Activated CD4-positive, alpha-beta T cell treated with anti-CD3 and anti-CD28 coated beads for 4 hours (primary cell): ENCODE measurements around the gene CDCP1.

ENCODE experiments used
- DNase-seq, 2 donors: peaks; one replicate each; pipeline ENCODE4 v3.0.0-alpha.2; 2020

CDCP1 gene

DNA sequence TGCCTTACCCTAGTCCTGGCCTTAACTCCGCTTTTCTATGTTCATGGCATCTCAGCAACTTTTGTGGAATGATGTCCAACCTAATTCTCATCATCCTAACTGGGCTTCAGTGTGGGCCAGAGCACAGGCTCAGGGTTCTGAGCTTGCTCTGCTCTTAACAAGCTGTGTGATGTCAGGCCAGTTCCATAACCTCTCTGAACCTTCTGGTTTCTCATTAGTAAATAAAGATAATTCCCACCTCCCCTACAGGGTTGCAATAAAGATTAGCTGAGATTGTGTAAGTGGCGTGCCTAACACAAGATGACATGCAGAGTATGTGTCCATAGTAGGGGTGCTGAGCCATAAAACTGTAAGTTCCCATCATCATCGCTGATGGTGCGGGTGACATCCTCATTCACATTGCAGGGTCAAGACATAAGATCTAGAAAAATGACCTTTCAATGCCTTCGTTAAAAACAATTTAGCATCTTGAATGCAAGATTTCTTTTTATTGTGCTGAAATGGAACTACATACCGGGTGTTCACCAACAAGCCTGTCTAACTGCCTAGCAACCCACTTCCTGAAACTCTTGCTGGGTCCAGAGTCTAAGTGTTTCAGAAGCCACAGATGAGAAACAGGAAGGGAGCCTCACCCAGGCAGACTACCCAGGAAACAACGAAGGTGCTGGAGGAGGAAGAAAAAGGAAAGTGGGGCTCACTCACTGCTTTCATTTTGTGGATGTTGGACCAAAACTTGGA lies 36.2 kb downstream of the CDCP1 start:
- DNase-seq = peak in 1 of 2 donors; percentile 18

DNA sequence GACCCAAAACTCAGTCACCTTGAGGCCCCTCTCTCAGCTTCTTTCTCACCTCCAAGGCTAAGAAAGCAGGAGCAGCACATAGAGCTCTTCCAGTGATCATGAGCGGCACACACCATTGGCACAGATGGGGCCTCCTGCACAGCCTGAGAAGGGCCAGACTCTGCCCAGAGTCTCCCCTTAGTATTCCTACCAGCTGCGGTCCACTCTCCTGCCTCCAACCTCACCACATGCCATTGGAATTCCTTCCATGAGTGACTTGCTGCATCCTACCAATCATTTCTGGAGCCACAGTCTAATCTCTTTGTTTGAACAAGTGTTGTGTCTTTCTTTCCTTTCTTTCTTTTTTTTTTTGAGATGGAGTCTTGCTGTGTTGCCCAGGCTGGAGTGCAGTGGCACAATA lies 39.3 kb downstream of the CDCP1 start:
- no peak for DNase-seq

DNA sequence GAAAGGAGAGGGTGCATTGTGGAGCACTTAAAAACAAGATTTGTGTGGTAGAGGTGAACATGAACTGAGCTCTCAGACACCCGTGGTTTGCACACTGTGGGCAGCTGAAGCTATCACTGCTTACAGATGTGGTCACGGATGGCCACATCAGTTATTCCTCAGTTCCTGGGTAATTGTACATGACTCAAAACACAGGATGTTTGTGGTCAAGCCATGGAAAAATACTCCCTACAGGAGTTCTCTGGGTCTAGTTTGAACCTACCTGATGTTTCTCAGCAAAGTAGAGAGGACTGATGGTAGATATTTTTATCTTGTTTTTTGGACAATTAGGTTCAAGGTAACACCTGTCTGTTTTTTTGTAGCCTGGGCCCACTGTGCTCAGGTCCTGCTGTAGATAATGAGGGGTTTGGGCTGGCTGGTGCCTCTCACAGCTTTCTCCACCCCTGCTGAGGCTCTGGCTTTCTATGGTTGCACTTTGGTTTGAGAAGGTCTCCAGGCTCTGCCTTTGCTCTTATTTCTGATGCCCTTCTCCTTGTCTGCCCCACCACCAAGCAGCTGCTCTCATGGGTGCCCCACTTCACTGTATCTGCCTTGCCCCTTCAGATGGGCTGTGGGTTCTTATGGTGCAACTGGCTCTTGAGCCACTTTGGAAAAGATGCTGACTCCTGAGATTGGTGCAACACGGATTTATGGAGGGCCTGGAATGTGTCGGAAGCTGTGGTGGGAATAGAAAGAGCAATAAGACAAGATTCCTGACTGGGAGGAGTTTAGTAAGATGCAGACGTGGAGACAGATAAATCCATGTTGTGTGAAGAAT lies 40.1 kb downstream of the CDCP1 start:
- DNase-seq = peak; percentile 59 to 61

DNA sequence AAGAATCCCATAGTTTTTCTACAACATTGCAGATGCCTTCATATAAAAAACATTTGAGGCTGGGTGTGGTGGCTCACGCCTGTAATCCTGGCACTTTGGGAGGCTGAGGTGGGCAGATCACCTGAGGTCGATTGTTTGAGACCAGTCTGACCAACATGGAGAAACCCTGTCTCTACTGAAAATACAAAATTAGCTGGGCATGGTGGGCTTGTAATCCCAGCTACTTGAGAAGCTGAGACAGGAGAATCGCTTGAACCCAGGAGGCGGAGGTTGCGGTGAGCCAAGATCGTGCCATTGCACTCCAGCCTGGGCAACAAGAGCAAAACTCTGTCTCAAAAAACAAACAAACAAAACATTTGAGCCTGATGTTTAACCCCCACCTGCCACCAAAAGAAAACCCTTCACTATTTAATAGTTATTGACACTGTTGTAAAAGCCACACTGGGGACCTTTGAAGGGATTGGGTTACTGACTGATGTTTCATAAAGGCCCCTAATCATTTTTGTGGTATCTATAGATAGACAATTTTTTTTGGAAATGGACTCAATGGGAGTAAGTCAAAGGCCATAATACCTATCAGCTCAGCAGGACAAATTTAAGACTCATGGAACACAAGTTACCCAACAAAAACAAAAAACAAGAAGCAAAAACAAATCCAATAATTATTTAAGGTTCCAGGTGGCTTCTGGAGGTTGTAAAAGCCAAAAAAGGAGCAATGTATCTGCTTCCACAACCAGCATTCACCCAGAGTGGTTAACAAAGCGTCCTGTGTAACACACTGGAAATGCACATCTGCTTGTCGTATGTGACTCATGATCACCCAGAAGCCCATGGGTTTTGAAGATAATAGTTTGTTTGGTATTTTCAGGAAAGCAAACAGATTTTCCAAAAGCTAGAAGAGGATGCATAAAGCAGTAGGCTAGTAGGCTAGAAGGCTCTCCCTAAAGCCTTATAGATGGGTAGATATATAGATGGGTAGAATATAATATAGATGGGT lies 41.2 kb downstream of the CDCP1 start:
- peak in 1 of 2 donors; percentile 13 for DNase-seq

DNA sequence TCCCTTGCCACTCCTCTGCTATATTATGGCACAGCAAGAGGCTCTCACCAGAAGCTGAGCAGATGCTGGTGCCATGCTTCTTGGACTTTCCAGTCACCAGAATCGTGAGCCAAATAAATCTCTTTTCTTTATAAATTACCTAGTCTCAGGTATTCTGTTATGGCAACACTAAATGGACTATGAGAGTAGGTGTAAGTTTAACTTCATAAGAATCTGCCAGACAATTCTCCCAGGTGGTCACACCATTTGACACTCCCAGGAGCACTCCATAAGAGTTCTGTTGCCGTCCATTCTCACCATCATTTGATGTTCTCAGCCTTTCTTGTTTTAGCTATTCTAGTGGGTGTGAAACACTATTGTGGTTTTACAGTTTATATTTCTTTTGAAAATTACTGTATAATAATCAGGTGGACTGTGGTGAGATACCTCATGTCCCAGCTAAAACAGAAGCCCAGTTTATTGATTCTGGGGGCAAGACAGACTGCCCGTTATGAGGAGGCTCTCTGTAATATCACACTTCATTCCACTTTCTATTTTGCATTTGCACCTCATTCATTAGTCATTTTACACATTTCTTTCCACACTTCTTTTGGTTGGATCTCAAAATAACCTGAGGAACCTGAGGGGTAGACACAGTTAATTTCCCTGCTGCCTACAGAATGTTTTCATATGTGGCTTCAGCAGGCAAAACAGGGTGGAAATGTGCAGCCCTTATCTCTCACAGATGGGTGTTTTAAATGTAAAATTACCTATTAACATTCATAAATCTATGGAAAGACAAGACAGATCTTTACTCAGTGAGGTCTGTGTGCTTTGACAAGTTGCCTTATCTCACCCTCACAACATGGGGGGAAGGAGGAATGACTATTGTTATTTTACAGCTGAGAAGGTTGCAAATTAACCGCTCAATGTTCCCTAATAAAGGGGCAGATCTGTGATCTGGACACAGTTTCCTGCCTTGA lies 42.1 kb downstream of the CDCP1 start:
- DNase-seq = no peak

DNA sequence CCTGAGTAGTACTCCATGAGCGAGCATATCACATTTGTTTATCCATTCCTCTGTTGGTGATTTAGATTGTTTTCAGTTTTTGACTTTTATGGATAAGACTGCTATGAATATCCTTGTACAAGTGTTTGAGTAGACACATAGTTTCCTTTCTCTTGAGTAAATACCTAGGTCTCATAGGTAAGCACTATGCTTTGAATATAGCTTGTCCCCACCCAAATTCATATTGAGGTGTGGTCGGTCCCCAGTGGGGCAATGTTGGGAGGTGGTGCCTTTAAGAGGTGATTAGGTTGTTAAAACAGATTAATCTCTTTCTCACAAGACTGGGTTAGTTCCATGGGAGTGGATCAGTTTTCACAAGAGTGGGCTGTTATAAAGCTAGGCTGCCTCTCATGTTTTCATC lies 42.8 kb downstream of the CDCP1 start:
- no peak for DNase-seq

DNA sequence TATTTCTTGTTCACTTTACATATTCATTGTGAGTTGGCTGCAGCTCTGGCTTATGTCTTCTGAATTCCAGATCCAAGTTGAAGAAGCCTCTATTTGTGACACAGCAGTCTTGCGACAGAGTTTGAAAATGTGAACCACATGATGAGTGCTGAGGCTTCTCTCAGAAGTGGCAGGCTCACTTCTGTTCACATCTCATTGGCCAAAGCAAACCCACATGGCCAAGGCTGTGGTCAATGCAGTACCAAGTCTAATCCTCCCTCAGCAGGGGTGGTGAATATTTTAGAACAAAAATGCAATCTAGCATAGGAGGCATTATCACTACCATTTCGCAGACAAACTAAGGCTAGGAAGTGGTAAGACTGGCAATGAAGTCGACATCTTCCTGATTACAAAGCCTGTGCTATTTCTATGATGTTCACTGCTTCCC lies 45.2 kb downstream of the CDCP1 start:
- DNase-seq = no peak

DNA sequence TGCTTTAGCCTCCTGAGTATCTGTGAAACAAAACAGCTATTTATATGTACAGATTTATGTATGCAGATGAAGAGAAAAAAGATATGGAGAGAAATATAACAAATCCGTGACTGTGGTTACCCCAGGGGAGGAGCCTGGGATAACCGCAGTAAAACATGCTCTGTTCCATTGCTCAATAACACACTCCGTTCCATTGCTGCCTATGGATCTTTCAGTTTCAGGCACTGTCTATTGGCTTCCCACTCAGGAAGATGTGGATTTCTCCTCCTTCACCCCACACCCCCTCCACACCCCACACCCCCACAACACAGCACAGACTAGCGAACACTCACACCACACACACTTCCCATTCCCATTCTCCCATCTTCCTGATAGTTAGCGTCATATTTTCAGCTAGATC lies 47.9 kb downstream of the CDCP1 start:
- DNase-seq = no peak

DNA sequence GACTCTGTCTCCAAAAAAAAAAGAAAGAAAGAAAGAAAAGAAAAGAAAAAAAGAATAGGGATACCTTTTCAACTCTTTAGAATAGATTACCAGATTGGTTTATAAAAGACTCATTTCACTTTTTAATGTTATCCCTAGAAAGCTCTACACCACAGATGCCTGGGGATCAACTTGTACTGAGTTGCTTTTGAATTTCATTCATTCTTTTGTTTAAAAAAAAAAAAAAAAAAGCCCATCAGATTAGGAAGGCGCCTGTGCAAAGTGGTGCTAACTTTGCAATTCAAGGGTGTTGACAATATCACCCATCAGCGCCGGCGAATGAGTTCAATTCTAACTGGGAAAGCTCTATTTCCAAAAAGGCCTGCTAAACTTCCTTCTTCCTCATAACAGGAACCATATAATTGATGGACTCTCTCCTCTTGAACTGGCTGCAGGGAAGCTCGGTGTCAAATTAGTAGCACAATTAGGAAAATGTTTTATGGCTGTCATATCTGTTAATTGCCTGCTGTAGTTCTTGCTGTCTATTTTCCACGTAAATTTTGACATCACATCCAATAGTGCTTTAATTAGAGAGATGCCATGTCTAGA lies 48.8 kb downstream of the CDCP1 start:
- DNase-seq = no peak

DNA sequence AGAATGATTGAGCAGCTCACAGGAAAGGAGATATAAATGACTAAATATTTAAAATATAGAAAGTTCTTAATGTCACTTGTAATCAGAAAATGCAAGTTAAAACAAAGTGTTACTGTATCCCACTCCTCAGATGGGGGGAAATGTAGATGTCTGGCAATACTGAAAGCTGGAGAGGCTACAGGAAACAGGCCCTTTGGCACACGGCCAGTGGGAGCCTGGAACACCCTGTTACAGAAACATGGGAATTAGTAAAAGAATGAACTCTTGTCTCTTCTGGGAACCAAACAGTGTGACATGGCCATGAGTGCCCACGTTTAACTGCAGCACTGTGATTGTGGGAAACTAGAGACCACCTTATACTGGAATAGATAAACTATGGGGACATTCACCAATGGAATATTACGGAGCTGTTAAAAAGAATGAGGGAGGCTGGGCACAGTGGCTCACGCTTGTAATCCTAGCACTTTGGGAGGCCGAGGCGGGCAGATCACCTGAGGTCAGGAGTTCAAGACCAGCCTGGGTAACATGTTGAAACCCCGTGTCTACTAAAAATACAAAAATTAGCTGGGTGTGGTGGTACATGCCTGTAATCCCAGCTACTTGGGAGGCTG lies 50.2 kb downstream of the CDCP1 start:
- DNase-seq = no peak

DNA sequence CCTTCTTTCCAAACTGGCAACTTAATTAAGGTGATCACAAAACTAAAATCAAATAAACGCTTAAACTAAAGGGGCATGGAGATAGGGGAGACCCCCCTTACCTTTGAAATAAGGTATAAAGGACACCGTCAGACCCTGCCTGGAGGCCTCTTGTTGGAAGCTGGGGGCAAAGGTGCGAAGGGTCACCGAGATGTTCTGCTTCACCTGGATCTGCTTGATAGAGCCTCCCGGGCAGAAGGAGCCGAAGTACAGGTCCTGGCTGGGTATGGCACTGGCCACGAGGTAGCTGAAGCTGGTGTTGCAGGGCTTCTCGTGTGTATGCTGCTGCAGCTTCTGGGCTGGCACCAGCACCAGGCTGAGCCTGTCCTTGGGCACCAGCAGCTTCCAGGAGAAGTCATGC lies 53.0 kb downstream of the CDCP1 start:
- DNase-seq = no peak

DNA sequence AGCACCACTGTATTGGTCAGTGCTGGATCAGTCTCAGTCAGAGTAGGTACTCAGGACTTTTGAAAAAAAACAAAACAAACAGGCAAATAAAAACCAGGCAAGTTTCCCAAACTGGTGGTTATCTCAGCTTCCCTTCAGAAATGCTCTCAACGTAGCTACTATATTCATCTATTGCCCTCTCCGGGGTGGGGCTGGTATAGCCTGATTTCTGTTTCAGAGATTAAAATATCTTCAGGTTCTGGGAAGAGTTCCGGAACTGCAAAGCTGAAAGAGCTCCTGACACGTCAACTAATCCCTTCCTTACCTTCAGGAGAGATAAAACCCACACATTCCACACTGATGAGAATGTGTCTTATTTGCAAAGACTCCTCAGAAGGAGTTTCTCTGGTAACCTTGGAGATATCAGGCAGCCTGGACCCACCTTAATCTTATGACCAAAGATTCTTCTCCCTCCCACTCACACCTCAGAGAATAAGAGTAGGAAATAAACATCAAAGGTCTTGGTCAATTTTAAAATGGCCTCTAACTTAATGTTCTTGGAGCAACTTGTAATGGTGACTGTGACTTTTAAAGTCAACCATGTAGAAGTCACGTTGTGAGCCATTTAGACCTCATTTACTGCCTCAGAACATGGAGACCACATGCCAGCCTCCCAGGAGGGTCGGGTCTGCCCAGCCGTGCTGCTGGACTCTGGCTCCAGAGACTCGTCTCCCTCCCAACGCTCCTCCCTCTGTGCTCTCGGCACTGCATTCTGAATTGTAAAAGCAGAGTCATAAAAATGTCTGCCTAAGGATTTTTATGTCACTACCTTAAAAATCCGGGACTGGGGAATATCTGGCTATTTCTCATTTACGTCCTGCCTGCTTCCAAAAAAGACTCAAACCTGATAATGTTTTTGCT lies 53.8 kb downstream of the CDCP1 start:
- DNase-seq = no peak

DNA sequence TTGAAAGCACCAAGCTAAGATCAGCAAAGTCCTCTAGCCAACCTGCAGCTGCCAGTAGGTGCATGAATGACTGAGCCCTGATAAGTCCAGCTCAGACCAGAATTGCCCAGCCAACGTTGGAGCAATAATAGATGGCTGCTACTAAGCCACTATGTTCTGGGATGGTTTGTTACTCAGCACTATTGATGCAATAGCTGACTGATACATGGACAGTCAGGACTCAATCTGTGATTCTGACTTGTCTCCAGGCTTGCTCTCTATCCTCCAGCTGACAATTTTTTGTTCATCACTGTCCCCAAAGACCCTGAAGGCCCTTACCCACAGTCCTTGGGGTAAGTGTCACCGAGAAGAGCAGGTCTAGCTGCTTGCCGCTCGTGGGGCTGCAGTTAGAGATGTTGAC lies 55.3 kb downstream of the CDCP1 start:
- no peak for DNase-seq

DNA sequence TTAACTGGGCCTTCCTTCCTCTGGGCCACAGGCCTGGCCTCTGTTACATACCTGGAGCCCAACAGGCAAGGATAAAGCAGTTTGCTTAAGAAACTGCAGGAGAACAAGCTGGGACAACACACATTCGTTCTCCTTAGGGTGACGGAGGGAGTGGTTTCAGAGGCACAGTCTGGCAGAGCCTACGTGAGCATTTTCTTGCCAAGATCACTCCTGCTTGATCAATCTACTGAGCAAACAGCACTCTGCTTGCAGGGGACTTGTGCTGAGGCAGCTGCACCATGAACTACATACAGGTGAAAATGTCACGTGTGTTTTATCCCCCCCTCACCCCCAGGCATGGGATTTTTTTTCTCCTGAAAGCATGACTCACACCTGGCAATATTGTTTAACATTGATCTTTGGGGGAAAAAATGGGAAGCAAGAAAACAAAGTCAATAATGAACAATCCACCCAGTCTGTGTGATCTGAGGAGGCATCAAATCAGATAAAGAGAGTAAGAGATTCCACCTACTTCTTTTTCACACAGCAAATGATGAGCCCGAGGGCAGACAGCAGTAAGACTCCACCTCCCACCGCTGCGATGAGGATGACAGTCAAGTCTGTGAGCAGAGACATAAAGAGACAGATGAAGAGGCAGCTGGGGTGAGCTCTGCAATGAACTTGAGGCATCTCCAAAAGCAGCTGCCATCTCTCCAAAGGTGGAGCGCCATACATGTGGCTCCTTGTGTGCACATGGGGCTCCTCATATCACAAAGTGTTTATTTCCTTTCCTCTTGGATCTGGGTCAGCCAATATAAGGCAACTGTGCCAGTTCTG lies 57.4 kb downstream of the CDCP1 start:
- no peak for DNase-seq

DNA sequence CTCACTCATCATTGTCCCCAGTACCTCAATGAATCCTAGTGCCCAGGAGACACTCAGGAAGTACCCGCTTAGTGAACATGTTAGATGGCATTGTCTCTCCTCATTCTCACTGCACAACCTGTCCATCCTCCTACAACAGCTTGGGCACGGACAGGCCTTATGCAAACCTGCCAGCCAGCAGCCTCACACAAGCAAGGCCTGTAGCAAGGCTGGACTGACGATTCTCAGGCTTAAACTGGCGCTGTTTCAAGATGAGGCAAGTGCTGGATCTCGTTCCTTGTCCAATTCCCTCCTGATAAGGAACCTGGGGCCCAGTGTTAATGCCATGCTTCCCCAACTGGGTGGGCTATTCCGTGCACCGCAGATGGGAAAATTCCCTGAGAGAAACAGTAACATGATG lies 59.0 kb downstream of the CDCP1 start:
- DNase-seq = no peak

DNA sequence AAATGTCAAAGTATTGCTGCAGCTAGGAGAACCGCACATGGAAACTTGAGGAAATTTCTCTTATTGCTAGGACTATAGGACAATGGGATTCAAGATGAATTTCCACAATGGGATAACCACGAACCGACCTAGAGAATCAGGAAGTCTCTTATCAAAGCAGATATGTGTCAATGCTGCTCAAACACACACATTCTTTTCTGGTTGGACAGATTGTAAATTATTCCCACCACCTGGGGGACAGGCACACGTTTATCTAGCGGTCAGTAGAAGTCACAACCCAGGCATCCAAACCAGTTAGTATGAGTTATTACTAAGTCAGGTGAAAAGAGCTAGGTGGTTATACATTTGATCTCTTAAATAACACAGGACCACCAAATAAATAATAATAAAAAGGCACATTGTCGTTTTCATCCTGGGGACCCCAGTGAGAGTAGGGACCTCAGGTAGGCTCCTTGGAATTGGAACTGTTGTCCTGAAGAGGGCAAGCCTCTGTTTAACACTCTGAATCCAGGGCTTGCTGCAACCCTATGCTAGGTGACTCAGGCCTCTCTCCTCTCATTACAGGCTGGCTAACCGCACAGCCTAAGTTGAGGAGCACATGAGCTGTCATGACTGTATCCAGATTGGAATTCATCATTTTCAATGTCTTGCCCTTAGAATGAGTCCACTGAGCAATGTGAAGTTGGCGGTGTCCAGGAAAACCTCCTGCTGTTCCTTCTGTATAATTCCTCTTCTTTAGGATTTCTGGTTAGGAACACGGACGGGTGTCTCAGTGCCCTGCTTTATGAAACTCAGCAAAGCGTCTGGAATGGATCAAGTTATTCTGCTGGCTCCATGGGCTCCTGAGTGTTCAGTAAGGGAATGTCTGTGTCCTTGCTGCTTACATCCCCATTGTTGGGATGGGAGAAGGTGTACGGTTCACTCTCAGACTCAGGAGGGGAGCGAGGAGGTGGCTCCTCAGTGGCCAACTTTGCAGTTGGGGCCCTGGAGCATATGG lies 61.1 kb downstream of the CDCP1 start:
- no peak for DNase-seq

DNA sequence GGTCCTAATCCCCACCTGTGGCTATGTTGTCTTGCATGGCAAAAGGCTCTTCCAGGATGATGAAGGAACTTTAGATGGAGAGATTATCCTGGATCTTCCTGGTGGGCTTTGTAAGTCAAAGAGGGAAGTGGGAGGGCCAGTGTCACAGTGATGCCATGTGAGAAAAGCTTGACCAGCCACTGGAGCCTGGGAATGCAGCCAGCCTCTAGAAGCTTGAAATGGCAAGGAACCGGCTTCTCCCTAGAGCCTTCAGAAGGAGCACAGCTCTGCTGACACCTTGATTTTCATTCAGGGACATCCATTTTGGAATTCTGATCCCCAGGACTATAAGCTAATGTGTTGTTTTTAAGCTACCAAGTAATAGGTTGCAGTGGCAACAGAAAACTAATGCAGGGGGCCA lies 61.8 kb downstream of the CDCP1 start:
- no peak for DNase-seq

DNA sequence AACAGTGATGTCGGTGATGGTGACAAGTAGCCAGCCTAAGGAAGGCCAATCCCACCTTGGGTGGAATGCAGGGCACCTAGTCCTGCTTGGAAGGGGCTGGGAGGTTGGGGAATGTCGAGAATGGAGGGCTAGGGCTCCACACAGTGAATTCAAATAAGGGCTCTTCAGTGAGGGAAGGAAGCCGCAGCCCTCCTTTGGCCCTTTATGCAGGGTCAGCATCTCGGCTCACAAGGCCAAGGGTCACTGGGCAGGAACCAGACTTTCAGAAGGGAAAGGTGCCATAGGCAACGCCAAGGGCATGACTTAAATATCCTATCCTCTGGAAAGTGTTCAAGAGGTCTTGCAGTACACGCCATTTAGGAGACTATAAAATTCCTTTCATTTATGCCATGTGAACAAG lies 63.2 kb downstream of the CDCP1 start:
- no peak for DNase-seq
